Mesothelial cell of epicardium (in vitro differentiated cells): ENCODE data around the gene LYPD6. TPM values are rescaled to one million over a fixed set of nuclear protein-coding genes. Genes with fewer than 3 reads are reported as not detected.

Source experiments
- DNase-seq, 2 experiments: peaks; one replicate each; pipeline ENCODE4 v3.0.0; 2021; ENCODE audit warnings: low spot score in 2 of 2; ENCODE audit not compliant: unreplicated experiment in 2 of 2
- H3K27ac Mint-ChIP-seq: 2 replicates; pipeline ENCODE4 v1.8.0; 2021; ENCODE audit warnings: mixed read lengths
- H3K27me3 Mint-ChIP-seq: 2 replicates; pipeline ENCODE4 v1.8.0; 2021; ENCODE audit warnings: low read depth, mixed read lengths
- H3K36me3 Mint-ChIP-seq: 2 replicates; pipeline ENCODE4 v1.8.0; 2021; ENCODE audit warnings: mixed read lengths
- H3K4me1 Mint-ChIP-seq: 2 replicates; pipeline ENCODE4 v1.8.0; 2021; ENCODE audit warnings: mixed read lengths
- H3K4me3 Mint-ChIP-seq: 2 replicates; pipeline ENCODE4 v1.8.0; 2021; ENCODE audit warnings: mild to moderate bottlenecking, moderate library complexity, mixed read lengths
- H3K9me3 Mint-ChIP-seq: 2 replicates; pipeline ENCODE4 v1.8.0; 2021; ENCODE audit warnings: mixed read lengths
- total RNA-seq: library from RNA; stranded (reverse); gene quantifications from 3 replicates; pipeline ENCODE4 v1.2.1, GENCODE V29; 2021
- TF ChIP-seq, protein P1 (sequence below): fragments of 200-600 bp; sonication (generic); IDR thresholded peaks from one replicate; pipeline ENCODE4 v1.5.0; 2021; ENCODE audit warnings: antibody characterized with exemption; ENCODE audit not compliant: unreplicated experiment

LYPD6 gene
- total RNA-seq, 1 donor from 2014 or later, result 16.2 TPM

DNA sequence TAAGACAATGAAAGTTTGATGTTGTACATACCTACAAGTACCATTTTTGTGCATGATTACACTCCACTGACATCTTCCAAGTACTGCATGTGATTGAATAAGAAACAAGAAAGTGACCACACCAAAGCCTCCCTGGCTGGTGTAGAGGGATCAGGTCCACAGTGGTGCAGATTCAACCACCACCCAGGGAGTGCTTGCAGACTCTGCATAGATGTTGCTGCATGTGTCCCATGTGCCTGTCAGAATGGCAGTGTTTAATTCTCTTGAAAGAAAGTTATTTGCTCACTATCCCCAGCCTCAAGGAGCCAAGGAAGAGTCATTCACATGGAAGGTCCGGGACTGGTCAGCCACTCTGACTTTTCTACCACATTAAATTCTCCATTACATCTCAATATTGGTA, 142.7 kb downstream of the LYPD6 start:
- peaks cover 37% of the 10 kb centered on the region for H3K36me3 Mint-ChIP-seq
- no peak overlapping the region for H3K27ac Mint-ChIP-seq
- TF ChIP-seq, protein P1, sequence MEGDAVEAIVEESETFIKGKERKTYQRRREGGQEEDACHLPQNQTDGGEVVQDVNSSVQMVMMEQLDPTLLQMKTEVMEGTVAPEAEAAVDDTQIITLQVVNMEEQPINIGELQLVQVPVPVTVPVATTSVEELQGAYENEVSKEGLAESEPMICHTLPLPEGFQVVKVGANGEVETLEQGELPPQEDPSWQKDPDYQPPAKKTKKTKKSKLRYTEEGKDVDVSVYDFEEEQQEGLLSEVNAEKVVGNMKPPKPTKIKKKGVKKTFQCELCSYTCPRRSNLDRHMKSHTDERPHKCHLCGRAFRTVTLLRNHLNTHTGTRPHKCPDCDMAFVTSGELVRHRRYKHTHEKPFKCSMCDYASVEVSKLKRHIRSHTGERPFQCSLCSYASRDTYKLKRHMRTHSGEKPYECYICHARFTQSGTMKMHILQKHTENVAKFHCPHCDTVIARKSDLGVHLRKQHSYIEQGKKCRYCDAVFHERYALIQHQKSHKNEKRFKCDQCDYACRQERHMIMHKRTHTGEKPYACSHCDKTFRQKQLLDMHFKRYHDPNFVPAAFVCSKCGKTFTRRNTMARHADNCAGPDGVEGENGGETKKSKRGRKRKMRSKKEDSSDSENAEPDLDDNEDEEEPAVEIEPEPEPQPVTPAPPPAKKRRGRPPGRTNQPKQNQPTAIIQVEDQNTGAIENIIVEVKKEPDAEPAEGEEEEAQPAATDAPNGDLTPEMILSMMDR, result no peak
- H3K9me3 Mint-ChIP-seq, result no peaks in the 10 kb centered on the region
- peaks cover 4% of the 10 kb centered on the region for H3K4me1 Mint-ChIP-seq
- H3K4me3 Mint-ChIP-seq, result no peak overlapping the region
- no peak for DNase-seq
- H3K27me3 Mint-ChIP-seq, result no peaks in the 10 kb centered on the region

DNA sequence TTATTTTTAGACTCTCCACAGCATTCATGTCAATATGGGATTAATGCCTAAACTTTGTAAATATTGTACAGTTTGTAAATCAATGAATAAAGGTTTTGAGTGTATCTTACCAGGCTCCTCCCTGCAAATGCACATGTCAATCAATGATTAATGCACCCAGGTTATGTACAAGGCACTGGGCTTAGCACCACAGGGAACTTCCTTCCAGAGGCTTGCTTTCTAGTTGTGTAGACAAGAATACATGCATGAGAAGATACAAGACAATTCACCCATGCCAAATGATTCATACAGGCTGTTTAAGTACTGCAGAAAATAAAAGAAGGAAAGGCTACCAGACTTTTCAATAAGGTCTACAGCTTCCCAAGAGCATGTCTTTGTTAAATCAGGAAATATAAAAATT, 143.1 kb downstream of the LYPD6 start:
- H3K27me3 Mint-ChIP-seq, result no peaks in the 10 kb centered on the region

DNA sequence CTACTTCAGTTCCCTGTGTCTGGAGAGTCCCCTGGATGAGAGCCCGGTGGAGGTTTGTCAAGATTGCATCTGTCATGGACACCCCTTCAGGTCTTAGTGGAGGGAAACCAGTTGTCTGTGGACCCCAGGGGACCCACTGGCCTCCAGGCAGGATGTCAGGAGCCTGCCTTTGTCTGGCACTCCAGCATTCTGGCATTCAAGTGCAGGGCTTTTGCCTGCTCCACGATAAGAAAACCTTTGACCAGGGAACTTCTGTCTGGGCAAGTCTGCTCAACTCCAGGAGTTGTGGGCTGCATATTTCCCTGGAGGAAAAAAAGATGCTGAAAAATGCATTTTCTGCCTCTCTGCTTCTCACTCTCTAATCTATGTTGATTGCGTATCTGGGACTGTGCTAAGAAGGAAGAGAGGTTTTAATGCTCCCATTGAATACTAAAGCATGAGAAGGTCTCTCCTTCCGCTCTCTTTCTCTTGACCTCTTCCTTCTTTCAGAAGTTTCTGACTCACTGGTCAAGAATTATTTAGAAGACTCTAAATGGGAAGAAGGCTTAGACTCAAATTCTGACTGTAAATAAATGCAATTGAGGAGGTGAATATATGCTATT, 152.7 kb downstream of the LYPD6 start:
- no peak overlapping the region for H3K27ac Mint-ChIP-seq
- DNase-seq, result no peak

More for the DNA sequence above, 143.1 kb downstream of the LYPD6 start:
- TF ChIP-seq, protein P1, result no peak
- H3K4me3 Mint-ChIP-seq, result no peak overlapping the region
- H3K27ac Mint-ChIP-seq, result no peak overlapping the region
- H3K4me1 Mint-ChIP-seq, result peaks cover 4% of the 10 kb centered on the region
- DNase-seq, result no peak
- H3K36me3 Mint-ChIP-seq, result peaks cover 37% of the 10 kb centered on the region
- no peaks in the 10 kb centered on the region for H3K9me3 Mint-ChIP-seq

DNA sequence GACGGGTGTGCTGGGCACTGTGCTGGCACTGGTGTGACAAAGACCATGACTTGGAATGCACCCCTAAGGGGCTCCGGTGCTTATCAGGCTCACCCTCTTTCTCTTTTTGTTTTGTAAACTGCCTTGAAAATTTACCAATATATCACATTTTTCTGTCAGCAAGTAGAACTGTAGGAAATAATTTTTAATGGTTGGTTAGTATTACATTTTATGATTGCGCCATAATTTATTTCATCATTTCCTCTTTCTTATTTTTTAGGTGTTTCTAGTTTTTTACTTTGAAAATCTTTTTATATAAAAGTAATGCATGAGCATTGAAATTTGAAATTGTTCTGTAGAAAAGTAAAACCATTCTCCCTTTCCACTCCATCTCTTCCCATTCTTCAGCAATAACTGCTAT, 156.3 kb downstream of the LYPD6 start:
- TF ChIP-seq, protein P1, result no peak
- no peaks in the 10 kb centered on the region for H3K36me3 Mint-ChIP-seq
- no peaks in the 10 kb centered on the region for H3K9me3 Mint-ChIP-seq
- H3K4me1 Mint-ChIP-seq, result peaks cover 43% of the 10 kb centered on the region
- no peaks in the 10 kb centered on the region for H3K27me3 Mint-ChIP-seq
- H3K4me3 Mint-ChIP-seq, result no peak overlapping the region
- H3K27ac Mint-ChIP-seq, result no peak overlapping the region
- no peak for DNase-seq

More for the DNA sequence above, 152.7 kb downstream of the LYPD6 start:
- no peak overlapping the region for H3K4me3 Mint-ChIP-seq
- peaks cover 25% of the 10 kb centered on the region for H3K4me1 Mint-ChIP-seq
- H3K27me3 Mint-ChIP-seq, result no peaks in the 10 kb centered on the region
- no peaks in the 10 kb centered on the region for H3K36me3 Mint-ChIP-seq
- TF ChIP-seq, protein P1, result no peak
- peaks cover 5% of the 10 kb centered on the region for H3K9me3 Mint-ChIP-seq

DNA sequence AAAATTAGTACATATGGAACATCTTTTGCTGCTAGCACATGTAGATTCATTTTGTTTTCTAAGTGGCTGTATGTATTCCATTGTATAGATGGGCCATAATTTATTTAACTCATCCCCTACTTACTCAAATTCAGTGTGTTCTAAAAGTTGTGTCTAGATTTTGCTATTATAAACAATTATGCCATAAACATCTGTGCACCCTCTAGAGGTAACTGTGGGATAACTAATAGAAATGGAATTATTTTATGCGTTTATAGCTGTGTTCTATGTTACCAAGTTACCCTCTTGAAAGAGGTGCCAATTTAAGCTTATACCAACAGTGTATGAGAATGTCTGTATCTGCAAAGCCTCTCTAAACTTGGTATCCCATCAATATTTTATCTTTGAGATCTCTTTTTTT, 156.8 kb downstream of the LYPD6 start:
- Mint-ChIP-seq H3K4me3 (no peak overlapping the region), H3K9me3 (no peaks in the 10 kb centered on the region), H3K27ac (no peak overlapping the region), H3K4me1 (peaks cover 43% of the 10 kb centered on the region), H3K36me3 (no peaks in the 10 kb centered on the region), H3K27me3 (no peaks in the 10 kb centered on the region)
- TF ChIP-seq, protein P1, result no peak
- no peak for DNase-seq
